GM12878 (cell line): ENCODE measurements around the gene SEPTIN7. TPM values are rescaled to one million over a fixed set of nuclear protein-coding genes. Genes with fewer than 3 reads are reported as not detected.

Experiments used
- ATAC-seq: fragments of 200-7000 bp; cut with Tn5 transposase; 3 replicates; pipeline ENCODE4 v1.9.1; 2020; ENCODE audit warnings: mild to moderate bottlenecking, moderate library complexity
- BruUV-seq: library from RNA; stranded (reverse); fragments of 400-500 nt; replicated peaks from 2 replicates; lab custom pipeline; 2021; lab: Mats Ljungman, UMichigan
- CTCF ChIA-PET: fragments of 300-600 bp; sonication (Branson Sonifier 250); formaldehyde crosslinking; extraction: SDS; loops from one replicate; lab custom pipeline; 2021; ENCODE audit warnings: inconsistent platforms; lab: Yijun Ruan, JAX
- POLR2A ChIA-PET: fragments of 350-600 bp; formaldehyde crosslinking; extraction: SDS; loops from one replicate; lab custom pipeline; 2021; ENCODE audit warnings: inconsistent platforms; lab: Charles Lee
- RAD21 ChIA-PET: fragments of 300-600 bp; sonication (Branson Sonifier 250); formaldehyde crosslinking; loops from one replicate; lab custom pipeline; 2023; ENCODE audit warnings: antibody characterized with exemption; ENCODE audit not compliant: unreplicated experiment; lab: Charles Lee
- SMC1A ChIA-PET: fragments of 300-600 bp; sonication (Branson Sonifier 250); formaldehyde crosslinking; loops from one replicate; lab custom pipeline; 2023; ENCODE audit not compliant: unreplicated experiment, uncharacterized antibody; lab: Charles Lee
- DNase-seq: peaks from one replicate; pipeline ENCODE4 v3.0.0-alpha.2; 2011; ENCODE audit warnings: low read depth, low spot score
- FAIRE-seq: peaks from 3 replicates; lab custom pipeline; 2011; peaks lifted over from hg19 to GRCh38; lab: Jason Lieb, UNC
- H2AFZ ChIP-seq: 2 replicates; pipeline ENCODE4 v1.6.0; 2011; ENCODE audit warnings: low read depth, low read length, control low read depth; ENCODE audit not compliant: control insufficient read depth
- H3K27ac ChIP-seq: 2 replicates; pipeline ENCODE4 v1.5.1; 2011; ENCODE audit warnings: control low read depth; ENCODE audit not compliant: control insufficient read depth, insufficient read depth
- H3K27me3 ChIP-seq, 2 experiments: replicated peaks in 1 of 2; 2 replicates each; pipeline versions ENCODE4 v1.6.0 to v1.6.1; 2011; ENCODE audit warnings: low read length in 1 of 2; ENCODE audit not compliant: control insufficient read depth in 2 of 2, insufficient read depth in 2 of 2
- H3K36me3 ChIP-seq, 2 experiments: 2 replicates each; pipeline ENCODE4 v1.5.1; 2011; ENCODE audit warnings: low read length in 1 of 2; ENCODE audit not compliant: control insufficient read depth in 2 of 2, insufficient read depth in 2 of 2
- H3K4me1 ChIP-seq: 2 replicates; pipeline ENCODE4 v1.6.1; 2011; ENCODE audit warnings: mild to moderate bottlenecking, low read length, moderate library complexity, mixed read lengths; ENCODE audit not compliant: control insufficient read depth, insufficient read depth
- H3K4me2 ChIP-seq: 2 replicates; pipeline ENCODE4 v1.6.0; 2011; ENCODE audit warnings: control low read depth; ENCODE audit not compliant: control insufficient read depth, insufficient read depth
- H3K4me3 ChIP-seq: fragments of 200-600 bp; sonication (generic); 2 replicates; pipeline ENCODE4 v1.5.1; 2016
- H3K79me2 ChIP-seq: 2 replicates; pipeline ENCODE4 v1.6.0; 2011; ENCODE audit warnings: low read length; ENCODE audit not compliant: control insufficient read depth, insufficient read depth
- H3K9ac ChIP-seq: 2 replicates; pipeline ENCODE4 v1.8.0; 2011; ENCODE audit warnings: low read length, control low read depth, mixed read lengths; ENCODE audit not compliant: control insufficient read depth, insufficient read depth
- H3K9me3 ChIP-seq: replicated peaks from 3 replicates; pipeline ENCODE4 v1.5.1; 2011; ENCODE audit warnings: mild to moderate bottlenecking, low read length; ENCODE audit not compliant: control insufficient read depth, insufficient read depth
- H4K20me1 ChIP-seq: 2 replicates; pipeline ENCODE4 v1.6.0; 2011; ENCODE audit not compliant: control insufficient read depth, insufficient read depth
- CBX5 ChIP-seq: sonication (generic); IDR thresholded peaks from 2 replicates; pipeline ENCODE4 v1.6.1; 2016; ENCODE audit warnings: low read depth, moderate library complexity, mild to moderate bottlenecking, inconsistent platforms
- FOXM1 ChIP-seq: IDR thresholded peaks from 2 replicates; pipeline ENCODE4 v1.6.1; 2012; ENCODE audit warnings: low read depth, mild to moderate bottlenecking, inconsistent platforms, low read length, moderate library complexity
- MLLT1 ChIP-seq: fragments of 450-650 bp; IDR thresholded peaks from 2 replicates; pipeline ENCODE4 v1.6.1; 2016; ENCODE audit warnings: mild to moderate bottlenecking
- WGBS: methylation state at CpG from one replicate; pipeline ENCODE4 v1.1.6; 2016; ENCODE audit warnings: low lambda C conversion rate; ENCODE audit not compliant: insufficient replicate concordance, insufficient coverage; ENCODE audit errors: missing lambda C conversion rate; 5-methylcytosine and 5-hydroxymethylcytosine counted together
- in situ Hi-C: fragments of 300-500 bp; cut with MboI; formaldehyde crosslinking; loops from 9 replicates; pipeline ENCODE4 v1.14.3; 2018; ENCODE audit warnings: mixed read lengths
- intact Hi-C: fragments of 100-400 bp; cut with micrococcal nuclease; formaldehyde crosslinking; loops from one replicate; pipeline ENCODE4 v1.14.2; 2022; ENCODE audit not compliant: unreplicated experiment
- polyA plus RNA-seq, 11 experiments: library from polyadenylated mRNA; depleted of rRNA in 4 of 11; unstranded in 6 of 11; stranded (reverse) in 5 of 11; fragments of >200 nt; fragmentation: Nextera tagmentation in 4 of 11; fragmentation: Illumina TruSeq in 1 of 11; extraction: Ambion mirVana in 4 of 11; extraction: Trizol in 1 of 11; gene quantifications; 1 replicate in 1 of 11; 2 replicates in 10 of 11; pipeline versions ENCODE4 v1.2.1 to v1.2.3, GENCODE V29; 2011 to 2016; ENCODE audit warnings: inconsistent platforms in 2 of 11, missing spikeins in 2 of 11, low read depth in 1 of 11
- total RNA-seq, 4 experiments: library from RNA; depleted of rRNA in 3 of 4; stranded (reverse); fragments of >200 nt in 3 of 4; fragmentation: Illumina TruSeq in 1 of 4; extraction: Trizol in 1 of 4; gene quantifications; 2 replicates each; pipeline versions ENCODE4 v1.2.1 to v1.2.3, GENCODE V29; 2013 to 2021

SEPTIN7 gene
- total and polyA plus RNA-seq, 10 of the 15 experiments (the other 5 are each of a cell fraction or from before 2014, with no cell fraction given), result 176 to 787 (median 437) TPM

- intact Hi-C loops (loop anchor here (5.0 kb wide), 1 partner anchor 58 kb away; no protein-coding TSS in a partner anchor), in situ Hi-C loops (no loop called here)
- SMC1A ChIA-PET, result interaction anchor here (1.2 to 8.1 kb wide), 10 partner anchors 8 to 102 kb away, joined by 3 to 180 read pairs (median 10); no protein-coding TSS in a partner anchor
- 91% methylated on average over 9 of the region's 10 CpGs for WGBS
- peak overlapping the region; percentile 82 for H3K4me2 ChIP-seq
- H3K27ac ChIP-seq, result no peak overlapping the region
- H3K36me3 ChIP-seq, result no peaks in the 10 kb centered on the region
- DNase-seq, result no peak
- peak overlapping the region; percentile 32 for H3K9ac ChIP-seq
- TF ChIP-seq CBX5 (no peak), MLLT1 (peak; percentile 98), FOXM1 (no peak)
- TF ChIP-seq, all 136 proteins: peak for 1
- H3K79me2 ChIP-seq, result peaks cover 89% of the 10 kb centered on the region
- RAD21 ChIA-PET, result interaction anchor here (0.7 to 9.4 kb wide), 10 partner anchors 25 to 272 kb away, joined by 3 to 273 read pairs (median 4); no protein-coding TSS in a partner anchor
- POLR2A ChIA-PET, result interaction anchor here (0.6 to 8.8 kb wide), 14 partner anchors 9 to 496 kb away, joined by 3 to 124 read pairs (median 4); no protein-coding TSS in a partner anchor
- H3K4me3 ChIP-seq, result peak overlapping the region; percentile 95
- H3K9me3 ChIP-seq, result peaks cover 5% of the 10 kb centered on the region; the same call in 2 of the 3 replicates
- CTCF ChIA-PET, result interaction anchor here (0.9 to 7.7 kb wide), 9 partner anchors 15 to 112 kb away, joined by 3 to 99 read pairs (median 4); no protein-coding TSS in a partner anchor
- peaks cover 11% of the 10 kb centered on the region; the same call in 1 of the 2 replicates for H3K4me1 ChIP-seq
- ATAC-seq (no peak), FAIRE-seq (no peak)
- no TSS peak for BruUV-seq
- H3K27me3 ChIP-seq, result no peaks in the 10 kb centered on the region
- H4K20me1 ChIP-seq, result peaks cover 11% of the 10 kb centered on the region
- no peak overlapping the region for H2AFZ ChIP-seq
Observed at GRCh38 chr7:35804231-35804970, 3.5 kb downstream of the SEPTIN7 start.
